SK-N-SH treated with all-trans-retinoic acid at 6 μM for 48 hours (cell line): ENCODE data around the gene SPECC1.

ENCODE experiments used
- ARNTL ChIP-seq: fragments of 450-650 bp; formaldehyde crosslinking; IDR thresholded peaks from 2 replicates; pipeline ENCODE4 v1.5.0; 2020; ENCODE audit warnings: low read depth, mild to moderate bottlenecking, moderate library complexity, borderline replicate concordance
- BACH2 ChIP-seq: fragments of 250-450 bp; sonication (Bioruptor Pico); IDR thresholded peaks from 2 replicates; pipeline ENCODE4 v1.9.0; 2021; ENCODE audit warnings: mild to moderate bottlenecking, borderline replicate concordance
- CSDC2 ChIP-seq: fragments of 250-450 bp; sonication (Bioruptor Pico); IDR thresholded peaks from 2 replicates; pipeline ENCODE4 v1.5.0; 2020; ENCODE audit warnings: mild to moderate bottlenecking, moderate library complexity
- ESRRG ChIP-seq: fragments of 250-450 bp; sonication (Bioruptor Pico); IDR thresholded peaks from 2 replicates; pipeline ENCODE4 v1.6.1; 2021; ENCODE audit warnings: mild to moderate bottlenecking
- PPARA ChIP-seq: fragments of 250-450 bp; sonication (Bioruptor Pico); IDR thresholded peaks from 2 replicates; pipeline ENCODE4 v1.5.0; 2020; ENCODE audit warnings: mild to moderate bottlenecking, borderline replicate concordance
- TCF4 ChIP-seq: fragments of 250-450 bp; sonication (Bioruptor Pico); IDR thresholded peaks from 2 replicates; pipeline ENCODE4 v1.8.0; 2021; ENCODE audit warnings: mild to moderate bottlenecking, moderate library complexity, borderline replicate concordance
- TOX ChIP-seq: fragments of 250-450 bp; sonication (Bioruptor Pico); IDR thresholded peaks from 2 replicates; pipeline ENCODE4 v1.8.0; 2021; ENCODE audit warnings: mild to moderate bottlenecking, moderate library complexity, borderline replicate concordance
- ZC3H10 ChIP-seq: fragments of 250-450 bp; sonication (Bioruptor Pico); IDR thresholded peaks from 2 replicates; pipeline ENCODE4 v1.5.1; 2021; ENCODE audit warnings: mild to moderate bottlenecking, moderate library complexity
- ZFP30 ChIP-seq: fragments of 450-650 bp; formaldehyde crosslinking; IDR thresholded peaks from 2 replicates; pipeline ENCODE4 v1.5.0; 2022; ENCODE audit warnings: mild to moderate bottlenecking, moderate library complexity
- TF ChIP-seq, protein P1 (sequence below): fragments of 250-450 bp; sonication (Bioruptor Pico); IDR thresholded peaks from 2 replicates; pipeline ENCODE4 v1.8.0; 2020; ENCODE audit warnings: mild to moderate bottlenecking, moderate library complexity, borderline replicate concordance
- TF ChIP-seq, protein P2 (sequence below): fragments of 250-450 bp; sonication (Bioruptor Pico); IDR thresholded peaks from 2 replicates; pipeline ENCODE4 v1.5.0; 2020; ENCODE audit warnings: mild to moderate bottlenecking, moderate library complexity

DNA sequence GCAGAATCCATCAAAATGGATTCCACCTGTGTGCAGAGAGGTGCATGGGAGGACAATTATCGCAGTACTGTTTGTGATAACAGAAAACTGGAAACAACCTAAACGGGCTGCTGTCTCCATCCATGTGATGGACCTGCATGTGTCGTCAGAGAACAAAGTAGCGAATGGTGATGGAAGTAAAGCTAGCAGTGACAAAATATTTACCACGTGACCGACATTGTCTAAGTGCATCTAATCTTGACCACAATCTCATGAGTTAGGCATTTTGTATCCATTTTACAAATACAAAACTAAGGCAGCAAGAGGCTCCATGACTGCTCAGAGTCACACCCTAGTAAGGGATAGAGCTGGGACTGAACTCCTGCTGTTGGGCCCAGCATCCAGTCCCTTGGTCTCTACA, 270.9 kb downstream of the SPECC1 start:
- no peak for TF ChIP-seq TCF4
- no peak for TF ChIP-seq TOX (CRISPR knock-in tag)
- no peak for TF ChIP-seq ZC3H10
- no peak for TF ChIP-seq PPARA (CRISPR knock-in tag)
- TF ChIP-seq, protein P1, sequence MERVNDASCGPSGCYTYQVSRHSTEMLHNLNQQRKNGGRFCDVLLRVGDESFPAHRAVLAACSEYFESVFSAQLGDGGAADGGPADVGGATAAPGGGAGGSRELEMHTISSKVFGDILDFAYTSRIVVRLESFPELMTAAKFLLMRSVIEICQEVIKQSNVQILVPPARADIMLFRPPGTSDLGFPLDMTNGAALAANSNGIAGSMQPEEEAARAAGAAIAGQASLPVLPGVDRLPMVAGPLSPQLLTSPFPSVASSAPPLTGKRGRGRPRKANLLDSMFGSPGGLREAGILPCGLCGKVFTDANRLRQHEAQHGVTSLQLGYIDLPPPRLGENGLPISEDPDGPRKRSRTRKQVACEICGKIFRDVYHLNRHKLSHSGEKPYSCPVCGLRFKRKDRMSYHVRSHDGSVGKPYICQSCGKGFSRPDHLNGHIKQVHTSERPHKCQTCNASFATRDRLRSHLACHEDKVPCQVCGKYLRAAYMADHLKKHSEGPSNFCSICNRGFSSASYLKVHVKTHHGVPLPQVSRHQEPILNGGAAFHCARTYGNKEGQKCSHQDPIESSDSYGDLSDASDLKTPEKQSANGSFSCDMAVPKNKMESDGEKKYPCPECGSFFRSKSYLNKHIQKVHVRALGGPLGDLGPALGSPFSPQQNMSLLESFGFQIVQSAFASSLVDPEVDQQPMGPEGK: no peak
- no peak for TF ChIP-seq ZFP30 (CRISPR knock-in tag)
- TF ChIP-seq ARNTL: no peak
- TF ChIP-seq CSDC2 (CRISPR knock-in tag): no peak
- TF ChIP-seq, protein P2, sequence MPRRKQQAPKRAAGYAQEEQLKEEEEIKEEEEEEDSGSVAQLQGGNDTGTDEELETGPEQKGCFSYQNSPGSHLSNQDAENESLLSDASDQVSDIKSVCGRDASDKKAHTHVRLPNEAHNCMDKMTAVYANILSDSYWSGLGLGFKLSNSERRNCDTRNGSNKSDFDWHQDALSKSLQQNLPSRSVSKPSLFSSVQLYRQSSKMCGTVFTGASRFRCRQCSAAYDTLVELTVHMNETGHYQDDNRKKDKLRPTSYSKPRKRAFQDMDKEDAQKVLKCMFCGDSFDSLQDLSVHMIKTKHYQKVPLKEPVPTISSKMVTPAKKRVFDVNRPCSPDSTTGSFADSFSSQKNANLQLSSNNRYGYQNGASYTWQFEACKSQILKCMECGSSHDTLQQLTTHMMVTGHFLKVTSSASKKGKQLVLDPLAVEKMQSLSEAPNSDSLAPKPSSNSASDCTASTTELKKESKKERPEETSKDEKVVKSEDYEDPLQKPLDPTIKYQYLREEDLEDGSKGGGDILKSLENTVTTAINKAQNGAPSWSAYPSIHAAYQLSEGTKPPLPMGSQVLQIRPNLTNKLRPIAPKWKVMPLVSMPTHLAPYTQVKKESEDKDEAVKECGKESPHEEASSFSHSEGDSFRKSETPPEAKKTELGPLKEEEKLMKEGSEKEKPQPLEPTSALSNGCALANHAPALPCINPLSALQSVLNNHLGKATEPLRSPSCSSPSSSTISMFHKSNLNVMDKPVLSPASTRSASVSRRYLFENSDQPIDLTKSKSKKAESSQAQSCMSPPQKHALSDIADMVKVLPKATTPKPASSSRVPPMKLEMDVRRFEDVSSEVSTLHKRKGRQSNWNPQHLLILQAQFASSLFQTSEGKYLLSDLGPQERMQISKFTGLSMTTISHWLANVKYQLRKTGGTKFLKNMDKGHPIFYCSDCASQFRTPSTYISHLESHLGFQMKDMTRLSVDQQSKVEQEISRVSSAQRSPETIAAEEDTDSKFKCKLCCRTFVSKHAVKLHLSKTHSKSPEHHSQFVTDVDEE (CRISPR knock-in tag): no peak
- no peak for TF ChIP-seq BACH2 (CRISPR knock-in tag)
- no peak for TF ChIP-seq ESRRG (CRISPR knock-in tag)
